HepG2 (cell line): ENCODE measurements around the gene XRCC5. TPM values are rescaled to one million over a fixed set of nuclear protein-coding genes. Genes with fewer than 3 reads are reported as not detected.

Source experiments
- ATAC-seq: fragments of 200-7000 bp; cut with Tn5 transposase; 3 replicates; pipeline ENCODE4 v1.9.1; 2020; ENCODE audit warnings: mild to moderate bottlenecking, moderate library complexity
- BruUV-seq: library from RNA; stranded (reverse); fragments of 400-500 nt; replicated peaks from 2 replicates; lab custom pipeline; 2021; lab: Mats Ljungman, UMichigan
- CTCF ChIA-PET: fragments of 300-600 bp; formaldehyde crosslinking; extraction: SDS; loops from one replicate; lab custom pipeline; 2021; ENCODE audit warnings: low total read pairs, inconsistent platforms, low intra/inter-chr PET ratio; lab: Yijun Ruan, JAX
- POLR2A ChIA-PET: fragments of 350-600 bp; sonication (Branson Sonifier 250); formaldehyde crosslinking; loops from one replicate; lab custom pipeline; 2020; ENCODE audit warnings: antibody characterized with exemption, inconsistent platforms; lab: Yijun Ruan, JAX
- DNase-seq: peaks from one replicate; pipeline ENCODE4 v3.0.0-alpha.2; 2015; ENCODE audit warnings: low spot score
- FAIRE-seq: peaks from 3 replicates; lab custom pipeline; 2011; peaks lifted over from hg19 to GRCh38; lab: Jason Lieb, UNC
- H2AFZ ChIP-seq: one replicate; pipeline ENCODE4 v1.6.1; 2011; ENCODE audit warnings: low read length, inconsistent platforms
- H3K27ac ChIP-seq: fragments of 300-600 bp; 3 replicates; pipeline ENCODE4 v1.8.0; 2011; ENCODE audit warnings: mixed run types, mild to moderate bottlenecking, mixed read lengths, low read length, inconsistent platforms; ENCODE audit not compliant: insufficient read depth; ENCODE audit errors: extremely low read length
- H3K27me3 ChIP-seq, 2 experiments: fragments of 200-600 bp in 1 of 2; 2 replicates in 1 of 2; 3 replicates in 1 of 2; pipeline versions ENCODE4 v1.6.0 to v1.8.0; 2011; ENCODE audit warnings: low read length in 2 of 2, mild to moderate bottlenecking in 2 of 2, moderate library complexity in 2 of 2, inconsistent platforms in 1 of 2; ENCODE audit not compliant: insufficient read depth in 2 of 2, control insufficient read depth in 1 of 2
- H3K36me3 ChIP-seq, 2 experiments: fragments of 200-600 bp in 1 of 2; replicated peaks in 1 of 2; 2 replicates in 1 of 2; 3 replicates in 1 of 2; pipeline versions ENCODE4 v1.5.1 to v1.8.0; 2011; ENCODE audit warnings: low read length in 2 of 2, inconsistent platforms in 1 of 2; ENCODE audit not compliant: insufficient read depth in 2 of 2, control insufficient read depth in 1 of 2
- H3K4me1 ChIP-seq: 2 replicates; pipeline ENCODE4 v1.5.1; 2012; ENCODE audit warnings: low read length, inconsistent platforms; ENCODE audit not compliant: insufficient read depth
- H3K4me2 ChIP-seq: 2 replicates; pipeline ENCODE4 v1.6.0; 2011; ENCODE audit warnings: low read depth, low read length, inconsistent platforms
- H3K4me3 ChIP-seq, 3 experiments: fragments of 200-600 bp in 1 of 3; sonication (generic), shearing (Covaris generic) in 1 of 3; replicated peaks in 1 of 3; 2 replicates each; pipeline ENCODE4 v1.5.1; 2011 to 2016; ENCODE audit warnings: low read length in 3 of 3, inconsistent platforms in 2 of 3, low read depth in 2 of 3, mild to moderate bottlenecking in 2 of 3, control low read depth in 1 of 3, mixed read lengths in 1 of 3; ENCODE audit not compliant: insufficient read depth in 1 of 3
- H3K79me2 ChIP-seq: one replicate; pipeline ENCODE4 v1.6.1; 2011; ENCODE audit warnings: low read length, inconsistent platforms; ENCODE audit not compliant: insufficient read depth
- H3K9ac ChIP-seq: 2 replicates; pipeline ENCODE4 v1.6.0; 2011; ENCODE audit warnings: mild to moderate bottlenecking, low read depth, low read length, inconsistent platforms; ENCODE audit not compliant: insufficient read depth
- H3K9me3 ChIP-seq: 2 replicates; pipeline ENCODE4 v1.5.1; 2012; ENCODE audit warnings: mild to moderate bottlenecking, low read length
- H4K20me1 ChIP-seq: 2 replicates; pipeline ENCODE4 v1.6.0; 2011; ENCODE audit warnings: inconsistent platforms, mild to moderate bottlenecking, low read length, moderate library complexity; ENCODE audit not compliant: insufficient read depth
- BCL6 ChIP-seq: IDR thresholded peaks from 2 replicates; pipeline ENCODE4 v1.6.1; 2016; ENCODE audit warnings: missing genetic modification reagents, missing compliant biosample characterization
- CBFB ChIP-seq: sonication (generic); formaldehyde crosslinking; IDR thresholded peaks from 2 replicates; pipeline ENCODE4 v1.4.0; 2020; ENCODE audit warnings: missing genetic modification reagents
- ELF3 ChIP-seq: IDR thresholded peaks from 2 replicates; pipeline ENCODE4 v1.6.1; 2016; ENCODE audit warnings: missing genetic modification reagents, missing compliant biosample characterization
- IRF1 ChIP-seq: sonication (generic); formaldehyde crosslinking; IDR thresholded peaks from 2 replicates; pipeline ENCODE4 v1.4.0; 2020; ENCODE audit warnings: low read depth, mild to moderate bottlenecking, missing genetic modification reagents
- MAFK ChIP-seq, 2 experiments: IDR thresholded peaks in 1 of 2; conservative IDR thresholded peaks in 1 of 2; 2 replicates each; pipeline ENCODE4 v1.6.1; 2011; ENCODE audit warnings: improper control_type of control experiment in 2 of 2, low read length in 2 of 2
- MIXL1 ChIP-seq: IDR thresholded peaks from 2 replicates; pipeline ENCODE4 v1.6.1; 2016
- MYPOP ChIP-seq: sonication (generic); formaldehyde crosslinking; IDR thresholded peaks from 2 replicates; pipeline ENCODE4 v1.8.1; 2023; ENCODE audit warnings: mild to moderate bottlenecking, moderate library complexity, missing genetic modification reagents
- NKX3-1 ChIP-seq: sonication (generic); formaldehyde crosslinking; IDR thresholded peaks from 2 replicates; pipeline ENCODE4 v1.5.0; 2020; ENCODE audit warnings: missing genetic modification reagents
- PAXIP1 ChIP-seq: sonication (generic); formaldehyde crosslinking; conservative IDR thresholded peaks from 2 replicates; pipeline ENCODE4 v1.4.0; 2020; ENCODE audit warnings: mild to moderate bottlenecking, missing genetic modification reagents, moderate library complexity
- PHB2 ChIP-seq: fragments of 450-650 bp; IDR thresholded peaks from 2 replicates; pipeline ENCODE4 v1.6.1; 2018; ENCODE audit not compliant: partially characterized antibody
- REXO4 ChIP-seq: sonication (generic); formaldehyde crosslinking; IDR thresholded peaks from 2 replicates; pipeline ENCODE4 v1.8.0; 2022; ENCODE audit warnings: missing genetic modification reagents, mild to moderate bottlenecking, borderline replicate concordance
- RXRB ChIP-seq: IDR thresholded peaks from 2 replicates; pipeline ENCODE4 v1.6.1; 2016; ENCODE audit warnings: borderline replicate concordance, missing genetic modification reagents, missing compliant biosample characterization
- TFE3 ChIP-seq: IDR thresholded peaks from 2 replicates; pipeline ENCODE4 v1.6.1; 2016
- TOPORS ChIP-seq: sonication (generic); formaldehyde crosslinking; IDR thresholded peaks from 2 replicates; pipeline ENCODE4 v1.8.0; 2023; ENCODE audit warnings: mild to moderate bottlenecking, missing genetic modification reagents
- ZFP36 ChIP-seq: fragments of 150-350 bp; IDR thresholded peaks from 2 replicates; pipeline ENCODE4 v1.6.1; 2018; ENCODE audit warnings: borderline replicate concordance, low read length, low read depth; ENCODE audit not compliant: partially characterized antibody
- ZNF337 ChIP-seq: sonication (generic); formaldehyde crosslinking; IDR thresholded peaks from 2 replicates; pipeline ENCODE4 v1.5.1; 2020; ENCODE audit warnings: missing genetic modification reagents, low read depth, mild to moderate bottlenecking, borderline replicate concordance
- ZNF34 ChIP-seq: sonication (generic); formaldehyde crosslinking; IDR thresholded peaks from 2 replicates; pipeline ENCODE4 v1.4.0; 2020; ENCODE audit warnings: mild to moderate bottlenecking, missing genetic modification reagents, borderline replicate concordance
- ZNF562 ChIP-seq: sonication (generic); formaldehyde crosslinking; IDR thresholded peaks from 2 replicates; pipeline ENCODE4 v1.8.0; 2022; ENCODE audit warnings: missing genetic modification reagents, borderline replicate concordance
- ZNF816 ChIP-seq: sonication (generic); formaldehyde crosslinking; IDR thresholded peaks from 2 replicates; pipeline ENCODE4 v1.8.0; 2022; ENCODE audit warnings: missing genetic modification reagents, mild to moderate bottlenecking, borderline replicate concordance
- WGBS: methylation state at CpG from one replicate; pipeline ENCODE4 v1.1.6; 2017; ENCODE audit warnings: low lambda C conversion rate; 5-methylcytosine and 5-hydroxymethylcytosine counted together
- in situ Hi-C: cut with HindIII; loops from 2 replicates; pipeline ENCODE4 v1.10.0; 2017; ENCODE audit warnings: low pct_unique_long_range_greater_than_20kb; ENCODE audit not compliant: extremely low pct_ligation_motif_present
- intact Hi-C: fragments of 100-400 bp; cut with micrococcal nuclease; formaldehyde crosslinking; loops from one replicate; pipeline ENCODE4 v1.10.0; 2022; ENCODE audit not compliant: unreplicated experiment
- polyA plus RNA-seq, 8 experiments: library from polyadenylated mRNA; depleted of rRNA in 3 of 8; stranded (reverse) in 7 of 8; unstranded in 1 of 8; fragments of >200 nt; fragmentation: Illumina TruSeq in 4 of 8; extraction: Trizol in 4 of 8; gene quantifications; 2 replicates each; pipeline versions ENCODE4 v1.2.1 to v1.2.3, GENCODE V29; 2011 to 2016; ENCODE audit warnings: low read depth in 4 of 8, missing spikeins in 1 of 8, mixed read lengths in 1 of 8; ENCODE audit not compliant: insufficient read depth in 1 of 8
- total RNA-seq, 5 experiments: library from RNA; depleted of rRNA; stranded (reverse); fragments of >200 nt; fragmentation: Illumina TruSeq; extraction: Trizol; gene quantifications; 2 replicates each; pipeline ENCODE4 v1.2.3, GENCODE V29; 2016; ENCODE audit warnings: low read depth in 1 of 5

Gene XRCC5
- total and polyA plus RNA-seq, 2 of the 13 experiments (the other 11 are each of a cell fraction or from before 2014, with no cell fraction given), result 264 to 454 TPM

DNA sequence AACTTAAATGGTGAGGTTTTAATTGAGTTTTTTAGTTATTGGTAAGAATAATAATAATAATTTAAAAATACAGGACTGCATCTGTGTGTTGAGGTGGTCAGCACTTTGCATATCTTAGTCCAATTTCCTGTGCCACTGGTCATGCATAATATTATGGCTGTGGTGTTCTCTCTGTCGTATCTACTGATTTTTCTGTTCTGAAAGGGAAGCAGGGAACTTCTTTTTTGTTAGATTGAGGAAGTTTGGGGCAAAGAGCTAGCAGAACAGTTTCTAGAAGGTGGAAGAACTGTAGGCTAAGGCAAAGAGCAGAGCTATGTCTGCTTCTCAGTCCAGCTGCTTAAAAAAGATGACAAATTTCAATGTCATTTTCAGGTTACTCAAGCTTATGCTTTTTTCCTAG, 74.3 kb downstream of the XRCC5 start (continued):
- TF ChIP-seq MYPOP (CRISPR knock-in tag) (no peak), CBFB (CRISPR knock-in tag) (no peak), IRF1 (no peak), TOPORS (CRISPR knock-in tag) (no peak), ZFP36 (no peak), ZNF337 (CRISPR knock-in tag) (no peak), ZNF816 (no peak)

DNA sequence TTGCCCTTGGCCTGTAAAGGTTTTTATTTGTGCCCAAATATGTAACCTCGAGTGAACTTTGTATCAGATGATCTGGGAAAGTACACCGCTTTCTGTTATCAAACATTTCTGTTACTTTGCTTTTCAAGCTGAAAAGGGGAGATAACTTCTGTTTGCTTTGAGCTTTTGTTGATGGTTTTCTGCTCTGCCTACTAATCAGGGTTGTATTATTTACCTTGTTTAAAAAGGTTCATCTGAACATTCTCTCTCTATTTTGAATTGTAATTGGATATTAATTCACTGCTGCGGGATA, 79.4 kb downstream of the XRCC5 start:
- ChIA-PET CTCF (no interaction called here), POLR2A (interaction anchor here (0.6 to 1.4 kb wide), 3 partner anchors 11 to 310 kb away, joined by 3 to 5 read pairs (median 3); partner anchors contain the start of gene RPL37A)
- TF ChIP-seq REXO4 (CRISPR knock-in tag) (no peak), MAFK (conservative IDR thresholded peaks at IDR 0.05 in 1 of 2, IDR thresholded peaks at IDR 0.05 in 1 of 2; ENCODE audit: low read length in 2 of 2) (no peak), ELF3 (no peak), MIXL1 (CRISPR knock-in tag) (peak; percentile 63; the same call in 1 of the 2 replicates), PHB2 (no peak), ZNF34 (CRISPR knock-in tag) (no peak), PAXIP1 (CRISPR knock-in tag) (peak; percentile 33; the same call in 1 of the 2 replicates), RXRB (CRISPR knock-in tag) (peak; percentile 55; the same call in 1 of the 2 replicates), ZNF562 (CRISPR knock-in tag) (no peak), NKX3-1 (CRISPR knock-in tag) (no peak), BCL6 (CRISPR knock-in tag) (peak; percentile 46; the same call in 1 of the 2 replicates), TFE3 (CRISPR knock-in tag) (no peak)

More for the DNA sequence above, 79.4 kb downstream of the XRCC5 start:
- in situ Hi-C loops (no loop called here), intact Hi-C loops (no loop called here)
- Histone ChIP-seq H3K79me2 (peaks cover 34% of the 10 kb centered on the region), H4K20me1 (0 out of 2 replicates have a peak, but pooled peaks cover 3% of the 10 kb centered on the region), H3K36me3 (peaks cover 13 to 54% of the 10 kb centered on the region in 2 experiments), H3K27me3 (no peaks in the 10 kb centered on the region), H3K27ac (peak overlapping the region; percentile 49), H3K9ac (no peak overlapping the region), H3K9me3 (no peaks in the 10 kb centered on the region), H3K4me1 (peaks cover 39% of the 10 kb centered on the region), H2AFZ (no peak overlapping the region), H3K4me3 (no peak overlapping the region), H3K4me2 (no peak overlapping the region)
- FAIRE-seq, result no peak
- peak; percentile 69 for ATAC-seq
- 53% methylated on average over 3 of the region's 3 CpGs for WGBS
- peak; percentile 47 for DNase-seq
- BruUV-seq, result no TSS peak
